Thyroid gland (tissue), 4 donors: ENCODE results near the gene CBFA2T2. TPM values are rescaled to one million over a fixed set of nuclear protein-coding genes. Genes with fewer than 3 reads are reported as not detected.

Source experiments
- DNase-seq, 2 donors: peaks; one replicate each; pipeline ENCODE4 v3.0.0-alpha.2; 2019
- H3K27ac ChIP-seq, 3 donors: fragments of 200-600 bp; sonication (generic); 1 replicate in 2 of 3; 2 replicates in 1 of 3; pipeline ENCODE4 v1.5.1; 2016 to 2019; ENCODE audit warnings: mild to moderate bottlenecking in 1 of 3, moderate library complexity in 1 of 3
- H3K27me3 ChIP-seq: fragments of 200-600 bp; sonication (generic); one replicate; pipeline ENCODE4 v1.5.1; 2019
- H3K36me3 ChIP-seq, 2 donors: fragments of 200-600 bp; sonication (generic); one replicate each; pipeline ENCODE4 v1.5.1; 2016 to 2019
- H3K4me1 ChIP-seq, 2 donors: fragments of 200-600 bp; sonication (generic); one replicate each; pipeline ENCODE4 v1.5.1; 2017 to 2019
- H3K4me3 ChIP-seq, 3 donors: fragments of 200-600 bp; sonication (generic); replicated peaks in 1 of 3; 1 replicate in 2 of 3; 2 replicates in 1 of 3; pipeline ENCODE4 v1.5.1; 2016; ENCODE audit warnings: mild to moderate bottlenecking in 1 of 3
- H3K9me3 ChIP-seq: fragments of 200-600 bp; sonication (generic); one replicate; pipeline ENCODE4 v1.5.1; 2017
- CTCF ChIP-seq, 6 experiments: fragments of 200-600 bp in 3 of 6; fragments of 450-650 bp in 3 of 6; sonication (generic) in 3 of 6; IDR thresholded peaks; one replicate each; pipeline ENCODE4 v1.5.1; 2016 to 2019; ENCODE audit warnings: antibody characterized with exemption in 6 of 6, mild to moderate bottlenecking in 2 of 6, inconsistent platforms in 1 of 6, moderate library complexity in 1 of 6
- POLR2A ChIP-seq, 2 donors: fragments of 450-650 bp; IDR thresholded peaks; one replicate each; pipeline ENCODE4 v1.6.1; 2017; ENCODE audit warnings: antibody characterized with exemption in 2 of 2, mild to moderate bottlenecking in 2 of 2, moderate library complexity in 1 of 2
- WGBS, 2 donors: methylation state at CpG; one replicate each; pipeline ENCODE4 v1.1.5; 2017; 5-methylcytosine and 5-hydroxymethylcytosine counted together
- intact Hi-C: fragments of 100-400 bp; cut with DNase I; formaldehyde crosslinking; loops from one replicate; pipeline ENCODE4 v1.15.1; 2023
- total RNA-seq, 4 donors: library from RNA; depleted of rRNA; stranded (reverse); fragments of >200 nt; gene quantifications; one replicate each; pipeline ENCODE4 v1.2.3, GENCODE V29; 2016

Gene CBFA2T2
- total RNA-seq, 4 donors from 2014 or later: 29.7 to 57.3 (median 35.8) TPM

- no peak overlapping the region for H3K4me3 ChIP-seq
- TF ChIP-seq POLR2A (IDR thresholded peaks at IDR 0.05) (no peak), CTCF (IDR thresholded peaks at IDR 0.05) (no peak)
- 90 to 94% methylated on average over 7 of the region's 7 CpGs for WGBS, 2 donors
- H3K27me3 ChIP-seq: no peaks in the 10 kb centered on the region
- intact Hi-C loops: no loop called here
- H3K27ac ChIP-seq: no peak overlapping the region
- H3K9me3 ChIP-seq: no peaks in the 10 kb centered on the region
- peaks cover 4 to 11% of the 10 kb centered on the region in 2 donors for H3K4me1 ChIP-seq
- peaks cover 12 to 17% of the 10 kb centered on the region in 2 donors for H3K36me3 ChIP-seq
- no peak for DNase-seq
Observed at GRCh38 chr20:33660685-33661058, 170.8 kb downstream of the CBFA2T2 start.

- intact Hi-C loops: no loop called here
- TF ChIP-seq CTCF (IDR thresholded peaks at IDR 0.05) (no peak), POLR2A (IDR thresholded peaks at IDR 0.05) (no peak)
- Histone ChIP-seq H3K27me3 (no peaks in the 10 kb centered on the region), H3K9me3 (no peaks in the 10 kb centered on the region), H3K4me1 (peaks cover 10 to 22% of the 10 kb centered on the region in 2 donors), H3K36me3 (peaks cover 11 to 12% of the 10 kb centered on the region in 2 donors), H3K4me3 (peak within 1 kb of the TSS; percentile 36 to 66 (median 54)), H3K27ac (peak within 1 kb of the TSS in 2 of 3 donors; percentile 83 to 89)
- DNase-seq: no peak
- WGBS, 2 donors: 90 to 94% methylated on average over 10 of the region's 10 CpGs
Observed at GRCh38 chr20:33662172-33662571, 172.3 kb downstream of the CBFA2T2 start, which contains the start of gene C20orf144. TSS of gene C20orf144 (plus strand) at chr20:33662327. CDS start at chr20:33662346, 19 bp downstream.

- 0 to 1% methylated on average over 11 to 25 of the region's 84 CpGs for WGBS, 2 donors
- H3K9me3 ChIP-seq: no peaks in the 10 kb centered on the region
- peaks cover 20 to 34% of the 10 kb centered on the region in 2 donors for H3K4me1 ChIP-seq
- peak; percentile 82 to 83 for DNase-seq
- intact Hi-C loops: no loop called here
- H3K27ac ChIP-seq: peak overlapping the region; percentile 82 to 89 (median 83)
- H3K27me3 ChIP-seq: no peaks in the 10 kb centered on the region
- peaks cover 5 to 6% of the 10 kb centered on the region in 2 donors for H3K36me3 ChIP-seq
- TF ChIP-seq CTCF (IDR thresholded peaks at IDR 0.05) (no peak), POLR2A (IDR thresholded peaks at IDR 0.05) (peak; percentile 11 to 83)
- peak overlapping the region; percentile 36 to 66 (median 54) for H3K4me3 ChIP-seq
Observed at GRCh38 chr20:33663161-33664084, 173.5 kb downstream of the CBFA2T2 start.

GRCh38 chr20:33664085-33664761 is 174.3 kb downstream of the CBFA2T2 start:
- Histone ChIP-seq H3K36me3 (peaks cover 5 to 6% of the 10 kb centered on the region in 2 donors), H3K9me3 (no peaks in the 10 kb centered on the region), H3K4me3 (peak overlapping the region; percentile 35 to 54 (median 36)), H3K27me3 (no peaks in the 10 kb centered on the region), H3K27ac (peak overlapping the region; percentile 82 to 89 (median 83)), H3K4me1 (peaks cover 20 to 38% of the 10 kb centered on the region in 2 donors)
- TF ChIP-seq POLR2A (IDR thresholded peaks at IDR 0.05) (no peak), CTCF (IDR thresholded peaks at IDR 0.05) (no peak)
- DNase-seq: no peak
- 43 to 64% methylated on average over 7 of the region's 9 CpGs for WGBS, 2 donors
- intact Hi-C loops: no loop called here
